Right atrium auricular region (tissue), 2 donors: Measurements from ENCODE around the gene ITGB5. TPM values are rescaled to one million over a fixed set of nuclear protein-coding genes. Genes with fewer than 3 reads are reported as not detected.

Source experiments
- DNase-seq: peaks from one replicate; pipeline ENCODE4 v3.0.0-alpha.2; 2019; ENCODE audit warnings: low spot score
- H3K27ac ChIP-seq, 2 donors: fragments of 200-600 bp; sonication (generic); 1 replicate in 1 of 2; 2 replicates in 1 of 2; pipeline ENCODE4 v1.5.1; 2016 to 2019
- H3K27me3 ChIP-seq, 2 donors: fragments of 200-600 bp; sonication (generic); one replicate each; pipeline versions ENCODE4 v1.5.1 to v1.6.0; 2017 to 2019
- H3K36me3 ChIP-seq: fragments of 200-600 bp; sonication (generic); one replicate; pipeline ENCODE4 v1.5.1; 2016
- H3K4me1 ChIP-seq, 2 donors: fragments of 200-600 bp; sonication (generic); one replicate each; pipeline versions ENCODE4 v1.5.1 to v1.6.0; 2017 to 2019
- H3K4me3 ChIP-seq, 2 donors: fragments of 200-600 bp; sonication (generic); 1 replicate in 1 of 2; 2 replicates in 1 of 2; pipeline ENCODE4 v1.5.1; 2017 to 2019; ENCODE audit warnings: mild to moderate bottlenecking in 1 of 2, moderate library complexity in 1 of 2
- H3K9me3 ChIP-seq, 2 donors: fragments of 200-600 bp; sonication (generic); one replicate each; pipeline ENCODE4 v1.5.1; 2019
- total RNA-seq, 2 donors: library from RNA; depleted of rRNA; stranded (reverse); fragments of >200 nt; gene quantifications; one replicate each; pipeline ENCODE4 v1.1.0, GENCODE V29; 2016
- TF ChIP-seq, protein P1 (sequence below), 2 donors: fragments of 200-600 bp; sonication (generic); IDR thresholded peaks; one replicate each; pipeline ENCODE4 v1.5.1; 2019; ENCODE audit warnings: antibody characterized with exemption in 2 of 2

The ITGB5 gene
- total RNA-seq, 2 donors from 2014 or later = 84.0 to 182 TPM

- TF ChIP-seq, protein P1, sequence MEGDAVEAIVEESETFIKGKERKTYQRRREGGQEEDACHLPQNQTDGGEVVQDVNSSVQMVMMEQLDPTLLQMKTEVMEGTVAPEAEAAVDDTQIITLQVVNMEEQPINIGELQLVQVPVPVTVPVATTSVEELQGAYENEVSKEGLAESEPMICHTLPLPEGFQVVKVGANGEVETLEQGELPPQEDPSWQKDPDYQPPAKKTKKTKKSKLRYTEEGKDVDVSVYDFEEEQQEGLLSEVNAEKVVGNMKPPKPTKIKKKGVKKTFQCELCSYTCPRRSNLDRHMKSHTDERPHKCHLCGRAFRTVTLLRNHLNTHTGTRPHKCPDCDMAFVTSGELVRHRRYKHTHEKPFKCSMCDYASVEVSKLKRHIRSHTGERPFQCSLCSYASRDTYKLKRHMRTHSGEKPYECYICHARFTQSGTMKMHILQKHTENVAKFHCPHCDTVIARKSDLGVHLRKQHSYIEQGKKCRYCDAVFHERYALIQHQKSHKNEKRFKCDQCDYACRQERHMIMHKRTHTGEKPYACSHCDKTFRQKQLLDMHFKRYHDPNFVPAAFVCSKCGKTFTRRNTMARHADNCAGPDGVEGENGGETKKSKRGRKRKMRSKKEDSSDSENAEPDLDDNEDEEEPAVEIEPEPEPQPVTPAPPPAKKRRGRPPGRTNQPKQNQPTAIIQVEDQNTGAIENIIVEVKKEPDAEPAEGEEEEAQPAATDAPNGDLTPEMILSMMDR (IDR thresholded peaks at IDR 0.05) = no peak
- Histone ChIP-seq H3K9me3 (no peaks in the 10 kb centered on the region), H3K27ac (peak overlapping the region; percentile 94 to 97), H3K27me3 (no peaks in the 10 kb centered on the region), H3K4me1 (peaks cover 0 to 39% of the 10 kb centered on the region in 2 donors), H3K4me3 (peak overlapping the region; percentile 80 to 86), H3K36me3 (no peaks in the 10 kb centered on the region)
- DNase-seq = no peak
These were observed 1.5 kb downstream of the ITGB5 start for GRCh38 chr3:124885466-124886167.

- H3K27ac ChIP-seq = peak overlapping the region in 1 of 2 donors; percentile 97
- DNase-seq = no peak
- no peaks in the 10 kb centered on the region for H3K36me3 ChIP-seq
- H3K4me1 ChIP-seq = peaks cover 0 to 43% of the 10 kb centered on the region in 2 donors
- H3K27me3 ChIP-seq = no peaks in the 10 kb centered on the region
- TF ChIP-seq, protein P1 (IDR thresholded peaks at IDR 0.05) = no peak
- H3K9me3 ChIP-seq = no peaks in the 10 kb centered on the region
- no peak overlapping the region for H3K4me3 ChIP-seq
These were observed 2.6 kb downstream of the ITGB5 start for GRCh38 chr3:124884474-124885101.

DNA sequence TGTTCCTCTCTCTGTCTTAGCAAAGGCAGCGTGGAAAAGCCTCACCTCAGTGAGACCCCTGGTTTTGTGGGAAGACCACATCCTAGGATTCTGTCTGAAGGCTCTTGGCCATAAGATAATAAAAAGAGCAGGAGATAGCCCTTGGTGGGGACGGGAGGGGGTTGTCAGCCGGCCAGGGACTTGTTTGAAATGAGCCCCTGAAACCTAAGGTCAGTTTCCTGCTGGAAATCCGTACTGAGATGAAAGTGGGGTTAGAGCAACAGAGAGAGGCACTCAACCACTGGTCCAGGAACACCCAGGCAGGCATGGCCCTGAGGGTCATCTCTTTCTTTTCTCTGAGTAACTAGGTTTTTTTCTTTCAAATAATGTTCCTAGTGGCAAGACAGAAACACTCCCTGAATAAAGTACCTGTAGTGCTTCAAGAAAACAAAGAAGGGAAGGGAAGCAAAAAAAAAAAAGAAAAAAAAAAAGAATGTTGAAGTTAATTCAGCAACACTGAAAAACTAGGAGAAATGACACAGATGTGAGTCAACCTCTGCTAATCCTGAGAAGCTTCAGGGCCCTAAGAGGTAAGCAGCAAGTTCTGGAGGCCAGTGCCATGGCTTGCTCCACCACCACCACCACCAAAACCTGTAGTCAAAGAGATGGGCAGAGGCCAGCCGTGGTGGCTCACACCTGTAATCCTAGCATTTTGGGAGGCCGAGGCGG lies 3.2 kb downstream of the ITGB5 start:
- Histone ChIP-seq H3K27ac (no peak overlapping the region), H3K4me1 (peaks cover 0 to 50% of the 10 kb centered on the region in 2 donors), H3K27me3 (no peaks in the 10 kb centered on the region), H3K9me3 (no peaks in the 10 kb centered on the region), H3K36me3 (no peaks in the 10 kb centered on the region), H3K4me3 (no peak overlapping the region)
- no peak for DNase-seq
- TF ChIP-seq, protein P1 (IDR thresholded peaks at IDR 0.05) = no peak

DNA sequence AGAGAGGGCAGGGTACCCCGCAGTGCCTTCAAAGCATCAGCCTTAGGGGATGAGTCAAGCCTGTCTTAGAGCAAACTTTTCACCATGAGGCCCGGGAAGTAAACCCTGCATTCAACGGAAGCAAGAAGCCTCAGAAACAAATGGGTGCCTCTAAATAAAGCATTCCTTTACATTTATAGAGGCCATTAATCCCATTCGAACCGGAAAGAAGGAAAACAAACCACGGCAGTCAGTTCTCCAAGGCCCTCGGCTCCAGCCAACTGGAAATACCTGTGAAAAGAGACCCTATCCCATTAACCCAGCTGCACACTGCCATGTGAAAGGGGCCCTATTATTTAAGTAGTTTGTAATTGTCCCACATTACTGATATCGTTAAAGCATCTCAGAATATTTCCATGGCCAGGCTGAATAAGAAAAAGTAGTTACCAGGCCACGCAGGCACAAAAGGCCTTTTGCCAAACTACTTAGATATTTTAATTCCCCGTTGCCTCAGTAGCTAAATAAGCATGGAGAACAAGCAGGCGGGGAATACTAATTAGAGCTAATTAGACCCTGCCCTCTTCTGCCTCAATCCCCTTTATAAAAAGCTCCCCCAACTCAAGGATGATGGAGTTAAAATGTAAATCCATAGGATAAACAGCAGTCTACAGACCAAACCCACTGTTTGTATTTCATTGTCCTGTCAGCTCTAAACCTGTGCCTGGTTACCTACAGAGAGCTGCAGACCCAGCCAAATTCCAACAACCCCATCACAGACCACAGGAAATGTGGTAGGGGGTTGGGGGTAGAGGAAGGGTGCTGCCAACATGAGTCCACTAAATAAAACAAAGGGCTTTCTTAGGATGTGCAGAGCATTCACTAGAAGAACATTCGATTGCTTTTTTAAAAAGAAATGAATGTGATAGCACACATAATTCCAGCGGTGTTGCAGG lies 4.1 kb downstream of the ITGB5 start:
- Histone ChIP-seq H3K36me3 (no peaks in the 10 kb centered on the region), H3K4me3 (no peak overlapping the region), H3K27me3 (no peaks in the 10 kb centered on the region), H3K27ac (no peak overlapping the region), H3K4me1 (peaks cover 0 to 58% of the 10 kb centered on the region in 2 donors), H3K9me3 (no peaks in the 10 kb centered on the region)
- DNase-seq = no peak
- TF ChIP-seq, protein P1 (IDR thresholded peaks at IDR 0.05) = no peak

DNA sequence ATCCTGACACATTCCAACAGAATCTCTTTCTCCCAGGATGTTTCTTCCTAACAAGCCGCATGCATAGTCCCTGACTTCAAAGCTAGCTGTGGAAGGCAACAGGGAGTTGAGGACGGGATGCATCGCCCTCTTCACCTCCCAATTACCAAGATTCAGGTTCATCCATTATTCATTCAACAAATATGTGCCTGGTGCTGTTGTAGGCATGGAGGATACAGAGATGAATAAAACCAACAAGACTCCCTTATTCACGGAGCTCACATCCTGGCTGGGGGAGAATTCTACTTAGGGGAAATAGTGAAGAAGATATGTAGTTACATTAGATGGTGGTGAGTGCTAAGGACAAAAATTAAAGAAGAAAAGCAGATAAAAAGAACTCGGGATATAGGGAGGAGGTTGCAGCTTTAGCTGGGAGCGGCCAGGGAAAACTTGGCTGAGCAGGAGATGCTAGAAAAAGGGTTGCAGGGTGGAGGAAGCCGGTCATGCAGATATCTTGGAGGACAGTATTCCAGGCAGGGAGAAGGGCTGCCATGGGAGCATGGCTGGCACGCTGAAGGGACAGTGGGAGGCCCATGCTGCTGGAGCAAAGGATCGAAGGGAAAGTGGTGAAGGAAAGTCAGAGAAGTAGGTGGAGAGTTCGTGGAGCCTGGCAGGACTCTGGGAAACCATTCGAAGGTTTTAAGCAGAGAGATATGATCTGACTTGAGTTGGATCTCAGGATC lies 5.0 kb downstream of the ITGB5 start:
- no peak overlapping the region for H3K27ac ChIP-seq
- peaks cover 0 to 65% of the 10 kb centered on the region in 2 donors for H3K4me1 ChIP-seq
- TF ChIP-seq, protein P1 (IDR thresholded peaks at IDR 0.05) = no peak
- no peaks in the 10 kb centered on the region for H3K27me3 ChIP-seq
- no peak overlapping the region for H3K4me3 ChIP-seq
- H3K36me3 ChIP-seq = no peaks in the 10 kb centered on the region
- H3K9me3 ChIP-seq = no peaks in the 10 kb centered on the region
- no peak for DNase-seq
